Ovary (tissue), 9 donors: ENCODE data around the gene GLTPD2. TPM values are rescaled to one million over a fixed set of nuclear protein-coding genes. Genes with fewer than 3 reads are reported as not detected.

Experiments
- DNase-seq, 5 donors: peaks; one replicate each; pipeline ENCODE4 v3.0.0-alpha.2; 2019 to 2020
- H3K27ac ChIP-seq, 2 donors: fragments of 200-600 bp; one replicate each; pipeline versions ENCODE4 v1.5.1 to v1.8.0; 2019 to 2022
- H3K27me3 ChIP-seq: fragments of 200-600 bp; one replicate; pipeline ENCODE4 v1.8.0; 2022
- H3K36me3 ChIP-seq: fragments of 200-600 bp; sonication (generic); one replicate; pipeline ENCODE4 v1.5.1; 2019
- H3K4me1 ChIP-seq: one replicate; pipeline ENCODE4 v1.8.1; 2013; ENCODE audit warnings: mild to moderate bottlenecking, moderate library complexity; ENCODE audit not compliant: insufficient read depth
- H3K4me3 ChIP-seq: fragments of 200-600 bp; sonication (generic); one replicate; pipeline ENCODE4 v1.5.1; 2017
- H3K9me3 ChIP-seq, 2 donors: fragments of 200-600 bp in 1 of 2; sonication (generic) in 1 of 2; one replicate each; pipeline versions ENCODE4 v1.5.1 to v1.8.1; 2013 to 2019; ENCODE audit warnings: mild to moderate bottlenecking in 1 of 2, moderate library complexity in 1 of 2
- CTCF ChIP-seq, 3 donors: fragments of 450-650 bp in 2 of 3; fragments of 200-600 bp in 1 of 3; IDR thresholded peaks; one replicate each; pipeline versions ENCODE4 v1.5.1 to v1.8.0; 2016 to 2022; ENCODE audit warnings: antibody characterized with exemption in 3 of 3, mild to moderate bottlenecking in 1 of 3
- EP300 ChIP-seq: sonication (generic); formaldehyde crosslinking; IDR thresholded peaks from one replicate; pipeline ENCODE4 v1.6.1; 2017; ENCODE audit warnings: antibody characterized with exemption
- POLR2A ChIP-seq: fragments of 450-650 bp; IDR thresholded peaks from one replicate; pipeline ENCODE4 v1.6.1; 2017; ENCODE audit warnings: antibody characterized with exemption, mild to moderate bottlenecking, moderate library complexity
- WGBS, 3 donors: extraction: QIAGEN DNeasy Blood & Tissue Kit in 1 of 3; methylation state at CpG; one replicate each; pipeline versions ENCODE4 v1.1.5 to v1.1.7; 2013 to 2017; 5-methylcytosine and 5-hydroxymethylcytosine counted together
- intact Hi-C, 4 donors: fragments of 100-400 bp; cut with DNase I; formaldehyde crosslinking; loops; one replicate each; pipeline versions ENCODE4 v1.11.0 to v1.15.1; 2022 to 2023
- polyA plus RNA-seq, 2 donors: library from polyadenylated mRNA; stranded (reverse); fragments of 200-250 nt in 1 of 2; fragments of 350-450 nt in 1 of 2; fragmentation: Illumina TruSeq in 1 of 2; extraction: RNeasy Lipid Tissue Mini Kit (QIAGEN cat#74804) in 1 of 2; gene quantifications; one replicate each; pipeline ENCODE4 v1.2.3, GENCODE V29; 2013 to 2014
- total RNA-seq, 7 donors: library from RNA; depleted of rRNA in 2 of 7; stranded (reverse); fragments of >200 nt in 2 of 7; fragmentation: NEBNext Ultra II Directional in 3 of 7; extraction: Animal tissue kit (Norgen Biotek cat#: 25700) in 3 of 7; gene quantifications; one replicate each; pipeline versions ENCODE4 v1.1.0 to v1.2.4, GENCODE V29; 2016 to 2023
- donor health status: DM: no; HTN: no; CAD: no; lungs with moderate emphysema.
- donor health status: DM: no; HTN: no; CAD: no.
- donor health status: Bipolar disorder and iron deficiency.
- donor health status: DM: yes; HTN: yes; CAD: no.
- donor health status: DM: no; HTN: no; CAD: no.
- donor health status: DM: yes; HTN: yes; CAD: no.

The GLTPD2 gene
- total and polyA plus RNA-seq, 9 donors = not detected

DNA sequence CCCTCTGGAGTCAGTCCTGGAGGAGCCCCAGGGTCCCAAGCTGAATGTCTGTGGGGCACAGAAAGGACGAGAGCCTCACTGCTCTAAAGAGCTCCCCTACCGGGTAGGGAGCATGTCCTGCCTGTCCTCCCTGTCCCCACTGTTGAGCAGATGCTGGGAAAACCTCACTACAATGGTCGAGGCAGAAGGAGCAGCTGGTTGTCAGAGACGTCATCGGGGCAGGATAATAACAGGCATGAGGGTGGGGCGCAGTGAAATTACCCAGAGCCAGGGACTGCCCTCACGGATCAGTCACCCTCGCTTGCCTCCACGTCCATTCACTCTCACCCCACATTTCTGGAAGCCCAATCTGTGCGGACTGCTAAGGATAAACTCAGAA lies 16.5 kb upstream of the GLTPD2 start:
- Histone ChIP-seq H3K27me3 (no peaks in the 10 kb centered on the region), H3K4me1 (no peaks in the 10 kb centered on the region), H3K36me3 (no peaks in the 10 kb centered on the region), H3K4me3 (no peak overlapping the region), H3K27ac (no peak overlapping the region), H3K9me3 (no peaks in the 10 kb centered on the region)
- TF ChIP-seq POLR2A = no peak
- no peak for TF ChIP-seq EP300
- TF ChIP-seq CTCF (IDR thresholded peaks at IDR 0.05) = no peak
- no peak for DNase-seq
- intact Hi-C loops = no loop called here
- WGBS, 3 donors = 54 to 73% (median 55%) methylated on average over 10 of the region's 10 CpGs

DNA sequence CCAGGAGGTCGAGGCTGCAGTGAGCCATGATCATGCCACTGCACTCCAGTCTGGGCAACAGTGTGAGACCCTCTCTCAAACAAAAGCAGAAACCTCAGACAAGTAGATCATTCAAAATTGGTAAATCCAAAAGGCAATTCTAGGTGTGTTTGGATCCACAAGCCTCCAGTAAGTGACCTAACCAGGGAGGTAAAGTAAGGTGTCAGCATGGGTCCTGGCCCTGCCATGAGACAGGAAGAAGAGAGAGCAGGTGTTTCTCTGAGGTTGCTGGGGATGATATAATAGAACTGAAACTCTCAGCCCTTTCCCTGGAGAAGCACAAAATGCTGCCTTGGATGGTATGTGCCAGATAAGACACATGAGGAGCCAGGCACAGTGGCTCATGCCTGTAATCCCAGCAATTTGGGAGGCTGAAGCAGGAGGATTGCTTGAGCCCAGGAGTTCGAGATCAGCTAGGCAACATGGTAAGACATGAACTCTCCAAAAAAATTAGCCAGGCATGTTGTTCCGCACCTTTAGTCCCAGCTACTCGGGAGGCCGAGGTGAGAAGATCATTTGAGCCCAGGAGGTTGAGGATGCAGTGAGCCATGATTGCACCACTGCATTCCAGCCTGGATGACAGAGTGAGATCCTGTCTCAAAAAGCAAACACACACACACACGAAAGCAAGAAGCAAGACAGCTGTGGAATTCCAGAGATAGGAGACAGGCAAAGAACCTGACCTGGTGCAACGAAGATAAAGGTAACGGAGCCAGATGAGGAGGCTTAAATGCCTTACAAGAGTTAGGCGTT lies 10.6 kb upstream of the GLTPD2 start:
- Histone ChIP-seq H3K9me3 (no peaks in the 10 kb centered on the region), H3K4me3 (no peak overlapping the region), H3K4me1 (no peaks in the 10 kb centered on the region), H3K27me3 (no peaks in the 10 kb centered on the region), H3K36me3 (no peaks in the 10 kb centered on the region), H3K27ac (no peak overlapping the region)
- intact Hi-C loops = no loop called here
- DNase-seq = no peak
- no peak for TF ChIP-seq EP300
- WGBS, 3 donors = 54 to 63% (median 57%) methylated on average over 9 of the region's 9 CpGs

- Histone ChIP-seq H3K36me3 (no peaks in the 10 kb centered on the region), H3K27ac (no peak overlapping the region), H3K27me3 (no peaks in the 10 kb centered on the region), H3K9me3 (no peaks in the 10 kb centered on the region), H3K4me1 (peaks cover 3% of the 10 kb centered on the region), H3K4me3 (no peak overlapping the region)
- TF ChIP-seq EP300 = no peak
- no peak for TF ChIP-seq POLR2A
- TF ChIP-seq CTCF (IDR thresholded peaks at IDR 0.05) = no peak
- intact Hi-C loops = loop anchor here in 2 of 4 donors (10.0 kb wide), 2 partner anchors 46 to 274 kb away; partner anchors contain the start of genes CXCL16 (in 1 of the 2), MED11 (in 1 of the 2) and ZMYND15 (in 1 of the 2)
- DNase-seq = no peak
- WGBS, 3 donors = 72 to 86% (median 74%) methylated on average over 11 of the region's 11 CpGs
Measured at GRCh38 chr17:4780325-4780955, 8.3 kb upstream of the GLTPD2 start.

- Histone ChIP-seq H3K4me3 (no peak overlapping the region), H3K27ac (no peak overlapping the region), H3K4me1 (peaks cover 6% of the 10 kb centered on the region), H3K27me3 (no peaks in the 10 kb centered on the region), H3K9me3 (no peaks in the 10 kb centered on the region), H3K36me3 (no peaks in the 10 kb centered on the region)
- DNase-seq = no peak
- intact Hi-C loops = loop anchor here in 2 of 4 donors (10.0 kb wide), 2 partner anchors 48 to 272 kb away; partner anchors contain the start of genes CXCL16 (in 1 of the 2), MED11 (in 1 of the 2) and ZMYND15 (in 1 of the 2)
- whole genome bisulfite sequencing, 3 donors = 26 to 30% (median 27%) methylated on average over 27 to 28 of the region's 28 CpGs
- TF ChIP-seq POLR2A (no peak), EP300 (no peak), CTCF (IDR thresholded peaks at IDR 0.05) (no peak)
Measured at GRCh38 chr17:4782652-4783051, 6.1 kb upstream of the GLTPD2 start.
